ENCODE measurements around the gene PTPN9. TPM values are rescaled to one million over a fixed set of nuclear protein-coding genes. Genes with fewer than 3 reads are reported as not detected.
"Not testable (repeated sequence)": the region's sequence is repeated elsewhere in the genome, so short reads cannot be mapped to it uniquely, and the experiment has no call there.

PTPN9 gene
- total and polyA plus RNA-seq, 12 donors = 5.9 to 28.5 (median 19.3) TPM

GRCh38 chr15:75532413-75533250 is 46.5 kb downstream of the PTPN9 start:
- H3K36me3 ChIP-seq (replicated peaks in 1 of 2) = no peaks in the 10 kb centered on the region
- peaks cover 24 to 27% of the 10 kb centered on the region in 2 donors for H3K4me1 ChIP-seq (replicated peaks in 1 of 2)
- peak; percentile 43 to 87 (median 67) for DNase-seq
- H3K27ac ChIP-seq = peak overlapping the region; percentile 25 to 73 (median 68)
- WGBS, 4 donors = 25 to 58% (median 50%) methylated on average over 1 of the region's 1 CpG
- no peaks in the 10 kb centered on the region for H3K9me3 ChIP-seq (replicated peaks in 1 of 3)
- intact Hi-C loops (cut with DNase I) = loop anchor here in 1 of 2 donors (10.0 kb wide), 1 partner anchor 52 kb away; no protein-coding TSS in a partner anchor
- H3K4me3 ChIP-seq = no peak overlapping the region
- peak; percentile 10 to 56 (median 45) for TF ChIP-seq CTCF (IDR thresholded peaks at IDR 0.05)
- TF ChIP-seq POLR2A (IDR thresholded peaks at IDR 0.05) = no peak
- no peaks in the 10 kb centered on the region for H3K27me3 ChIP-seq

DNA sequence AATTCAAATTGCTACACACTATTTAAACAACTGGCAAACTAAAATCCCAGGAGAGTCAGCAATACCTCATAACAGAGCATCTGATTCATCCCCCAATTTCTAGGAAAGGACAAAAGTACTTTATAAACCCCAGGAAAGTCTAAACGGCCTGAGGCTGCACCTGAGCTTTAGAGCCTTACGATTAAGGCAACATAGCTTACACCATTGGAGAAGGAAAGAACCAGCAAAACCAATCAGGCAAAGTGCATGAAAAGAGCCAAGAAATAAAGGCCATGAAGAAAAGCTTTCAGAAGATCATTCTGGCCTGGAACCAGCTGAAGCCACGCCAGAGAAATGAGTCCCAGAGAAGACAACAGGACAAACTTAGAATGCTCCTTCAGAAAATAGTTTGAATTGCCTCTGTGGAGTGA is 48.1 kb downstream of the PTPN9 start:
- no peak for TF ChIP-seq CTCF (IDR thresholded peaks at IDR 0.05)

DNA sequence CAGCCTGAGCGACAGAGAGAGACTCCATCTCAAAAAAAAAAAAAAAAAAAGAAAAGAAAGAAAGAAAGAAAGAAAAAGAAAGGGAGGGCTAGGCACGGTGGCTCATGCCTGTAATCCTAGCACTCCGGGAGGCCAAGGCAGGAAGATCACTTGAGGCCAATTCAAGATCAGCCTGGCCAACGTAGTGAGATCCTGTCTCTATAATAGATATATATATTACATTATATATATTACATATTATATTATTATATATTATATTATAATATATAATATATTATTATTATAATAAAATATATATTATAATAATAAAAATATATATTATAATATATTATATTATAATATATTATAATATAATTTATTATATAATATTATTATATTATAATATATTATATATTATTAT is 48.9 kb downstream of the PTPN9 start:
- Histone ChIP-seq H3K27ac (no peak overlapping the region), H3K27me3 (no peaks in the 10 kb centered on the region), H3K36me3 (replicated peaks in 1 of 2) (peaks cover 0 to 14% of the 10 kb centered on the region in 2 donors), H3K9me3 (replicated peaks in 1 of 3) (no peaks in the 10 kb centered on the region), H3K4me1 (replicated peaks in 1 of 2) (peaks cover 24 to 27% of the 10 kb centered on the region in 2 donors), H3K4me3 (no peak overlapping the region)
- no peak for DNase-seq
- intact Hi-C loops (cut with DNase I) = loop anchor here in 1 of 2 donors (10.0 kb wide), 1 partner anchor 55 kb away; no protein-coding TSS in a partner anchor
- 81 to 96% (median 94%) methylated on average over 4 of the region's 4 CpGs for WGBS, 4 donors
- TF ChIP-seq POLR2A (IDR thresholded peaks at IDR 0.05) (no peak), CTCF (IDR thresholded peaks at IDR 0.05) (no peak)

More for the DNA sequence above, 48.1 kb downstream of the PTPN9 start:
- peak overlapping the region; percentile 12 to 71 (median 63) for H3K27ac ChIP-seq
- H3K4me1 ChIP-seq (replicated peaks in 1 of 2) = peaks cover 24 to 27% of the 10 kb centered on the region in 2 donors
- H3K36me3 ChIP-seq (replicated peaks in 1 of 2) = peaks cover 0 to 9% of the 10 kb centered on the region in 2 donors
- no peaks in the 10 kb centered on the region for H3K9me3 ChIP-seq (replicated peaks in 1 of 3)
- peak; percentile 64 to 90 (median 71) for DNase-seq
- no peak overlapping the region for H3K4me3 ChIP-seq
- 15 to 33% (median 23%) methylated on average over 3 of the region's 3 CpGs for WGBS, 4 donors
- intact Hi-C loops (cut with DNase I) = loop anchor here in 1 of 2 donors (10.0 kb wide), 1 partner anchor 54 kb away; no protein-coding TSS in a partner anchor
- no peaks in the 10 kb centered on the region for H3K27me3 ChIP-seq

DNA sequence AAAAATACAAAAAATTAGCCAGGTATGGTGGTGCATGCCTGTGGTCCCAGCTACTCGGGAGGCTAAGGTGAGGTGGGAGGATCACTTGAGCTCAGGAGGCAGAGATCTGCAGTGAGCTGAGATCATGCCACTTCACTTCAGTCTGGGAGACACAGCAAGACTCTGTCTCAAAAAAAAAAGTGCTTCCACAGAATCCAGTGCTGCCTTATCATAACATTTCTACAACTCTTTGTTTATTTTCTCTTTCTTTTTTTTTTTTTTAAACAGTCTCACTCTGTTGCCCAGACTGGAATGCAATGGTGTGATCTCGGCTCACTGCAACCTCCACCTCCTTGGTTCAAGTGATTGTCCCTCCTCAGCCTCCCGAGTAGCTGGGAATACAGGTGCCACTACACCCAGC is 53.4 kb downstream of the PTPN9 start:
- 75 to 84% (median 77%) methylated on average over 3 of the region's 3 CpGs for WGBS, 4 donors
- H3K4me3 ChIP-seq; H3K4me1 ChIP-seq (replicated peaks in 1 of 2); H3K27ac ChIP-seq; H3K9me3 ChIP-seq (replicated peaks in 1 of 3); intact Hi-C loops (cut with DNase I); DNase-seq; H3K27me3 ChIP-seq: not testable (repeated sequence)
- H3K36me3 ChIP-seq (replicated peaks in 1 of 2) = peaks cover 0 to 46% of the 10 kb centered on the region in 2 donors
